Kidney (tissue), 14 donors: ENCODE data around the gene TUG1. TPM values are rescaled to one million over a fixed set of nuclear protein-coding genes. Genes with fewer than 3 reads are reported as not detected.

Source experiments
- DNase-seq, 5 donors: peaks; one replicate each; pipeline ENCODE4 v3.0.0-alpha.2; 2013 to 2020
- FAIRE-seq: peaks from 2 replicates; lab custom pipeline; 2012; peaks lifted over from hg19 to GRCh38; lab: Jason Lieb, UNC
- H3K27ac ChIP-seq, 2 donors: one replicate each; pipeline ENCODE4 v1.7.0; 2013; ENCODE audit warnings: low read depth in 2 of 2, low read length in 2 of 2, inconsistent platforms in 1 of 2
- H3K27me3 ChIP-seq: one replicate; pipeline ENCODE4 v1.7.1; 2013; ENCODE audit warnings: low read length, inconsistent platforms; ENCODE audit not compliant: control insufficient read depth, insufficient read depth
- H3K36me3 ChIP-seq, 3 donors: one replicate each; pipeline versions ENCODE4 v1.7.0 to v1.7.1; 2013; ENCODE audit warnings: low read length in 3 of 3, control low read depth in 1 of 3, inconsistent platforms in 1 of 3; ENCODE audit not compliant: insufficient read depth in 3 of 3, control insufficient read depth in 2 of 3
- H3K4me1 ChIP-seq, 3 donors: one replicate each; pipeline versions ENCODE4 v1.7.0 to v1.7.1; 2013; ENCODE audit warnings: low read length in 3 of 3, inconsistent platforms in 1 of 3, low read depth in 1 of 3; ENCODE audit not compliant: control insufficient read depth in 2 of 3, insufficient read depth in 2 of 3
- H3K4me3 ChIP-seq, 3 donors: one replicate each; pipeline versions ENCODE4 v1.7.0 to v1.8.1; 2013; ENCODE audit warnings: low read length in 3 of 3, control low read depth in 1 of 3, inconsistent platforms in 1 of 3
- H3K9ac ChIP-seq, 3 donors: one replicate each; pipeline versions ENCODE4 v1.7.0 to v1.7.1; 2013; ENCODE audit warnings: low read length in 3 of 3, control low read depth in 1 of 3, inconsistent platforms in 1 of 3
- H3K9me3 ChIP-seq, 3 donors: one replicate each; pipeline versions ENCODE4 v1.7.0 to v1.7.1; 2013; ENCODE audit warnings: low read length in 3 of 3, control low read depth in 1 of 3, inconsistent platforms in 1 of 3; ENCODE audit not compliant: control insufficient read depth in 2 of 3, insufficient read depth in 1 of 3
- intact Hi-C: fragments of 100-400 bp; cut with DNase I; formaldehyde crosslinking; loops from one replicate; pipeline ENCODE4 v1.11.1; 2022
- polyA plus RNA-seq: library from polyadenylated mRNA; stranded (reverse); fragments of 350-450 nt; fragmentation: Illumina TruSeq; extraction: RNeasy Lipid Tissue Mini Kit (QIAGEN cat#74804); gene quantifications from one replicate; pipeline ENCODE4 v1.2.3, GENCODE V29; 2014; ENCODE audit warnings: low read depth, low replicate concordance; ENCODE audit not compliant: insufficient read depth
- total RNA-seq: library from RNA; stranded (reverse); fragmentation: NEBNext Ultra II Directional; extraction: Animal tissue kit (Norgen Biotek cat#: 25700); gene quantifications from one replicate; pipeline ENCODE4 v1.2.1, GENCODE V29; 2021
- TF ChIP-seq, protein P1 (sequence below): IDR thresholded peaks from 3 replicates; pipeline ENCODE4 v1.5.1; 2012; ENCODE audit warnings: mild to moderate bottlenecking, moderate library complexity, borderline replicate concordance; ENCODE audit not compliant: insufficient read depth; ENCODE audit errors: extremely low read depth
- donor health status: control.
- donor health status: control.
- donor health status: control.
- donor health status: control.
- donor health status: control.
- donor health status: DM: yes; HTN: yes; CAD: no.
- donor health status: Normal renal cell carcinoma (clear cell type).

The TUG1 gene
- total and polyA plus RNA-seq, 2 donors from 2014 or later: 25.5 to 79.0 TPM

DNA sequence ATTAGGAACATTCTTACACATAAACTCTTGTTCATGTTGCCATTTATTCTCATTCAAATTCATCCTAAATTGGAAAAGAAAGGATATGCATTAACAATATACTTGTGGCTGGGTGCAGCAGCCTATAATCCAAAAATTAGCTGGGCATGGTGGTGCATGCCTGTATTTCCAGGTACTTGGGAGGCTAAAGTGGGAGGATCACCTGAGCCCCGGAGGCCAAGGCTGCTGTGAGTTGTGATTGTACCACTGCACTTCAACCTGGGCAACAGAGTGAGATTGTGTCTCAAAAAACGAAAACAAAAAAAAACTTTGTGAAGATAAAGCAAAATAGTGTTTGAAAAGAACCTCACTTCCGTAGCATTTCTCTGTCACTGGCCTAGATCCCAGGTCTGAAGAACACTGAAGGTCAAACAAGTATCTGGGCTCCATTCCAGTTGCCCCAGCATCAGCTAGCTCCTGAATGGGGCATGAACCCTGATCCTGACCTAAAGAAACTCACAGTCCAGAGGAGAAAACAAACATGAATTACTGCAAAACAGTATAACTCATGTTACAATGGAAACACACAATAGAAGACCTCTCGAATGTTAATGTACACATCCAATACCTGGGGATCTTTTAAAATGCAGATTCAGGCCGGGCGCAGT lies 32.2 kb downstream of the TUG1 start:
- H3K27me3 ChIP-seq: no peaks in the 10 kb centered on the region
- no peak overlapping the region for H3K4me3 ChIP-seq
- no peak overlapping the region for H3K27ac ChIP-seq
- intact Hi-C loops: no loop called here
- H3K4me1 ChIP-seq: no peaks in the 10 kb centered on the region
- peaks cover 0 to 10% (median 0%) of the 10 kb centered on the region in 3 donors for H3K9me3 ChIP-seq
- H3K36me3 ChIP-seq: no peaks in the 10 kb centered on the region
- H3K9ac ChIP-seq: no peak overlapping the region
- TF ChIP-seq, protein P1, sequence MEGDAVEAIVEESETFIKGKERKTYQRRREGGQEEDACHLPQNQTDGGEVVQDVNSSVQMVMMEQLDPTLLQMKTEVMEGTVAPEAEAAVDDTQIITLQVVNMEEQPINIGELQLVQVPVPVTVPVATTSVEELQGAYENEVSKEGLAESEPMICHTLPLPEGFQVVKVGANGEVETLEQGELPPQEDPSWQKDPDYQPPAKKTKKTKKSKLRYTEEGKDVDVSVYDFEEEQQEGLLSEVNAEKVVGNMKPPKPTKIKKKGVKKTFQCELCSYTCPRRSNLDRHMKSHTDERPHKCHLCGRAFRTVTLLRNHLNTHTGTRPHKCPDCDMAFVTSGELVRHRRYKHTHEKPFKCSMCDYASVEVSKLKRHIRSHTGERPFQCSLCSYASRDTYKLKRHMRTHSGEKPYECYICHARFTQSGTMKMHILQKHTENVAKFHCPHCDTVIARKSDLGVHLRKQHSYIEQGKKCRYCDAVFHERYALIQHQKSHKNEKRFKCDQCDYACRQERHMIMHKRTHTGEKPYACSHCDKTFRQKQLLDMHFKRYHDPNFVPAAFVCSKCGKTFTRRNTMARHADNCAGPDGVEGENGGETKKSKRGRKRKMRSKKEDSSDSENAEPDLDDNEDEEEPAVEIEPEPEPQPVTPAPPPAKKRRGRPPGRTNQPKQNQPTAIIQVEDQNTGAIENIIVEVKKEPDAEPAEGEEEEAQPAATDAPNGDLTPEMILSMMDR: no peak
- no peak for FAIRE-seq
- DNase-seq: no peak

GRCh38 chr22:31005535-31005934 lies 36.5 kb downstream of the TUG1 start:
- intact Hi-C loops: no loop called here
- TF ChIP-seq, protein P1: no peak
- H3K36me3 ChIP-seq: no peaks in the 10 kb centered on the region
- H3K4me1 ChIP-seq: no peaks in the 10 kb centered on the region
- FAIRE-seq: no peak
- H3K27ac ChIP-seq: no peak overlapping the region
- no peak for DNase-seq
- H3K9ac ChIP-seq: no peak overlapping the region
- H3K9me3 ChIP-seq: peaks cover 0 to 10% (median 0%) of the 10 kb centered on the region in 3 donors
- no peak overlapping the region for H3K4me3 ChIP-seq
- no peaks in the 10 kb centered on the region for H3K27me3 ChIP-seq

- DNase-seq (no peak), FAIRE-seq (no peak)
- no peak overlapping the region for H3K27ac ChIP-seq
- H3K36me3 ChIP-seq: no peaks in the 10 kb centered on the region
- no peaks in the 10 kb centered on the region for H3K27me3 ChIP-seq
- intact Hi-C loops: no loop called here
- H3K9me3 ChIP-seq: no peaks in the 10 kb centered on the region
- H3K4me3 ChIP-seq: no peak overlapping the region
- TF ChIP-seq, protein P1: no peak
- H3K9ac ChIP-seq: no peak overlapping the region
- H3K4me1 ChIP-seq: no peaks in the 10 kb centered on the region
Measured at GRCh38 chr22:31019191-31019930, 50.3 kb downstream of the TUG1 start.
